Activated CD8-positive, alpha-beta memory T cell treated with anti-CD3 and anti-CD28 coated beads, Interleukin-2, amount 50 U/mL, for 24 hours (primary cell): ENCODE measurements around the gene CWC22.
A peak's percentile ranks its signal among the peaks of the same experiment; 100 is the strongest.
"Not testable (repeated sequence)": the region's sequence is repeated elsewhere in the genome, so short reads cannot be mapped to it uniquely, and the experiment has no call there.

Experiments used
- DNase-seq: peaks from one replicate; pipeline ENCODE4 v3.0.0-alpha.2; 2020; ENCODE audit errors: extremely low read depth

CWC22 gene

GRCh38 chr2:180006781-180007579, at the start of gene CWC22:
Gene CWC22 (minus strand): TSS chr2:180007297. CDS start chr2:179993341, 13,956 bp downstream.
- peak; percentile 71 for DNase-seq

GRCh38 chr2:180056367-180057118, 49.4 kb upstream of the CWC22 start:
- no peak for DNase-seq

- not testable (repeated sequence) for DNase-seq
Observed at GRCh38 chr2:180054576-180054975, 47.5 kb upstream of the CWC22 start.

- no peak for DNase-seq
Observed at GRCh38 chr2:180050246-180050645, 43.1 kb upstream of the CWC22 start.

- DNase-seq: no peak
Observed at GRCh38 chr2:180048251-180048650, 41.2 kb upstream of the CWC22 start.

- no peak for DNase-seq
Observed at GRCh38 chr2:180046776-180047175, 39.7 kb upstream of the CWC22 start.

- no peak for DNase-seq
Observed at GRCh38 chr2:180046202-180046601, 39.1 kb upstream of the CWC22 start.

GRCh38 chr2:180040146-180040925, 33.2 kb upstream of the CWC22 start:
- DNase-seq: no peak

GRCh38 chr2:180038997-180039396, 31.9 kb upstream of the CWC22 start:
- no peak for DNase-seq

GRCh38 chr2:180033993-180034894, 27.1 kb upstream of the CWC22 start:
- no peak for DNase-seq

- DNase-seq: no peak
Observed at GRCh38 chr2:180029575-180029974, 22.5 kb upstream of the CWC22 start.

GRCh38 chr2:180021850-180022249, 14.8 kb upstream of the CWC22 start:
- DNase-seq: no peak

- no peak for DNase-seq
Observed at GRCh38 chr2:180017784-180018183, 10.7 kb upstream of the CWC22 start.

- no peak for DNase-seq
Observed at GRCh38 chr2:180016937-180017336, 9.8 kb upstream of the CWC22 start.

GRCh38 chr2:180015951-180016709, 9.0 kb upstream of the CWC22 start:
- DNase-seq: no peak

GRCh38 chr2:180012523-180012922, 5.4 kb upstream of the CWC22 start:
- DNase-seq: no peak

GRCh38 chr2:180010701-180011100, 3.6 kb upstream of the CWC22 start:
- DNase-seq: no peak

- no peak for DNase-seq
Observed at GRCh38 chr2:180006231-180006630, 866 bp downstream of the CWC22 start.

GRCh38 chr2:180005465-180005864, 1.6 kb downstream of the CWC22 start:
- DNase-seq: not testable (repeated sequence)

- DNase-seq: no peak
Observed at GRCh38 chr2:180004731-180005130, 2.4 kb downstream of the CWC22 start.
